Keratinocyte (primary cell): Measurements from ENCODE around the gene NCEH1.

Experiments
- EZH2 ChIP-seq: IDR thresholded peaks from one replicate; pipeline ENCODE4 v1.6.1; 2012; ENCODE audit warnings: inconsistent platforms, mild to moderate bottlenecking, low read length, moderate library complexity
- TF ChIP-seq, protein P1 (sequence below), 3 experiments: IDR thresholded peaks in 1 of 3; conservative IDR thresholded peaks in 1 of 3; optimal IDR thresholded peaks in 1 of 3; 2 replicates in 2 of 3; 3 replicates in 1 of 3; pipeline versions ENCODE3 to v1.5.1; 2011; ENCODE audit warnings: low read length in 3 of 3, mild to moderate bottlenecking in 3 of 3, moderate library complexity in 2 of 3, control low read depth in 1 of 3, inconsistent platforms in 1 of 3; ENCODE audit not compliant: insufficient read depth in 2 of 3; ENCODE audit errors: extremely low read depth in 1 of 3

DNA sequence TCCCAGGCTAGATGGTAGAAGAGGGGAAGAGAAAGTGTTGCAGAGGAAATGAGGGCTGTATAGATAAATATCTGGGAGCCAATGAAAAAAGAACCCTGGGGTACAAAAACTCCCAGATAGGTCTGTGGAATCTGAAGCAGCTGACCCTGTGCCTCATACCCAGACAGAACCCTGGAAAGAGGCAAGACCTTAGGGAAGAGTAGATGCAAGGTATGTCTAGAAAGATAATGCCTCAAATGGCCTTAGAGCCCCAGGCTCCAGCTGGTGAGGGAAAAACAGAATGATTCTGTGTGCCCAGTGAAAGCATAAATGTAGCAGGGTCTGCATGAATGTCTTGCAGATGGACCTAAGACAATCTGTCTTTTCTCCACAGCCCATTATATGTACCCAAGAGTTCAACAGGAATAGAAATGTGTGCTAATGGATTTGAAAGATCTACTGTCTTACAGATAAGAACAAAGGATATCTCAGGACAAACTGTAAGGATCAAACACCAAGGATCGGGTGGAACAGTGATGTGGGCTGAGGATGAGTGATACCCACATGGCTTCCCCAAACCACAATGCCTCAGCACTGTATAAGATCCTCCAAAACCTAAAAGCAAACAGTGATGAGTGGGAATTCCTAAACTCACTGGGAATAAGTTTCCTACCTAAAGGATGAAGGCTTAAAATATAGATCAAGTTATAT lies 58.8 kb downstream of the NCEH1 start:
- no peak for TF ChIP-seq EZH2
- TF ChIP-seq, protein P1, sequence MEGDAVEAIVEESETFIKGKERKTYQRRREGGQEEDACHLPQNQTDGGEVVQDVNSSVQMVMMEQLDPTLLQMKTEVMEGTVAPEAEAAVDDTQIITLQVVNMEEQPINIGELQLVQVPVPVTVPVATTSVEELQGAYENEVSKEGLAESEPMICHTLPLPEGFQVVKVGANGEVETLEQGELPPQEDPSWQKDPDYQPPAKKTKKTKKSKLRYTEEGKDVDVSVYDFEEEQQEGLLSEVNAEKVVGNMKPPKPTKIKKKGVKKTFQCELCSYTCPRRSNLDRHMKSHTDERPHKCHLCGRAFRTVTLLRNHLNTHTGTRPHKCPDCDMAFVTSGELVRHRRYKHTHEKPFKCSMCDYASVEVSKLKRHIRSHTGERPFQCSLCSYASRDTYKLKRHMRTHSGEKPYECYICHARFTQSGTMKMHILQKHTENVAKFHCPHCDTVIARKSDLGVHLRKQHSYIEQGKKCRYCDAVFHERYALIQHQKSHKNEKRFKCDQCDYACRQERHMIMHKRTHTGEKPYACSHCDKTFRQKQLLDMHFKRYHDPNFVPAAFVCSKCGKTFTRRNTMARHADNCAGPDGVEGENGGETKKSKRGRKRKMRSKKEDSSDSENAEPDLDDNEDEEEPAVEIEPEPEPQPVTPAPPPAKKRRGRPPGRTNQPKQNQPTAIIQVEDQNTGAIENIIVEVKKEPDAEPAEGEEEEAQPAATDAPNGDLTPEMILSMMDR (optimal IDR thresholded peaks at IDR 0.05 in 1 of 3, IDR thresholded peaks at IDR 0.05 in 1 of 3, conservative IDR thresholded peaks at IDR 0.05 in 1 of 3; ENCODE audit: extremely low read depth in 1 of 3, insufficient read depth in 2 of 3, low read length in 3 of 3) = no peak
